HepG2 (cell line): Measurements from ENCODE around the gene SCYGR4. TPM values are rescaled to one million over a fixed set of nuclear protein-coding genes. Genes with fewer than 3 reads are reported as not detected.

Source experiments
- ATAC-seq: fragments of 200-7000 bp; cut with Tn5 transposase; 3 replicates; pipeline ENCODE4 v1.9.1; 2020; ENCODE audit warnings: mild to moderate bottlenecking, moderate library complexity
- BruUV-seq: library from RNA; stranded (reverse); fragments of 400-500 nt; replicated peaks from 2 replicates; lab custom pipeline; 2021; lab: Mats Ljungman, UMichigan
- CTCF ChIA-PET: fragments of 300-600 bp; formaldehyde crosslinking; extraction: SDS; loops from one replicate; lab custom pipeline; 2021; ENCODE audit warnings: low total read pairs, inconsistent platforms, low intra/inter-chr PET ratio; lab: Yijun Ruan, JAX
- POLR2A ChIA-PET: fragments of 350-600 bp; sonication (Branson Sonifier 250); formaldehyde crosslinking; loops from one replicate; lab custom pipeline; 2020; ENCODE audit warnings: antibody characterized with exemption, inconsistent platforms; lab: Yijun Ruan, JAX
- DNase-seq: peaks from one replicate; pipeline ENCODE4 v3.0.0-alpha.2; 2015; ENCODE audit warnings: low spot score
- FAIRE-seq: peaks from 3 replicates; lab custom pipeline; 2011; peaks lifted over from hg19 to GRCh38; lab: Jason Lieb, UNC
- H2AFZ ChIP-seq: one replicate; pipeline ENCODE4 v1.6.1; 2011; ENCODE audit warnings: low read length, inconsistent platforms
- H3K27ac ChIP-seq: fragments of 300-600 bp; 3 replicates; pipeline ENCODE4 v1.8.0; 2011; ENCODE audit warnings: mixed run types, mild to moderate bottlenecking, mixed read lengths, low read length, inconsistent platforms; ENCODE audit not compliant: insufficient read depth; ENCODE audit errors: extremely low read length
- H3K27me3 ChIP-seq, 2 experiments: fragments of 200-600 bp in 1 of 2; 2 replicates in 1 of 2; 3 replicates in 1 of 2; pipeline versions ENCODE4 v1.6.0 to v1.8.0; 2011; ENCODE audit warnings: low read length in 2 of 2, mild to moderate bottlenecking in 2 of 2, moderate library complexity in 2 of 2, inconsistent platforms in 1 of 2; ENCODE audit not compliant: insufficient read depth in 2 of 2, control insufficient read depth in 1 of 2
- H3K36me3 ChIP-seq, 2 experiments: fragments of 200-600 bp in 1 of 2; replicated peaks in 1 of 2; 2 replicates in 1 of 2; 3 replicates in 1 of 2; pipeline versions ENCODE4 v1.5.1 to v1.8.0; 2011; ENCODE audit warnings: low read length in 2 of 2, inconsistent platforms in 1 of 2; ENCODE audit not compliant: insufficient read depth in 2 of 2, control insufficient read depth in 1 of 2
- H3K4me1 ChIP-seq: 2 replicates; pipeline ENCODE4 v1.5.1; 2012; ENCODE audit warnings: low read length, inconsistent platforms; ENCODE audit not compliant: insufficient read depth
- H3K4me2 ChIP-seq: 2 replicates; pipeline ENCODE4 v1.6.0; 2011; ENCODE audit warnings: low read depth, low read length, inconsistent platforms
- H3K4me3 ChIP-seq, 3 experiments: fragments of 200-600 bp in 1 of 3; sonication (generic), shearing (Covaris generic) in 1 of 3; replicated peaks in 1 of 3; 2 replicates each; pipeline ENCODE4 v1.5.1; 2011 to 2016; ENCODE audit warnings: low read length in 3 of 3, inconsistent platforms in 2 of 3, low read depth in 2 of 3, mild to moderate bottlenecking in 2 of 3, control low read depth in 1 of 3, mixed read lengths in 1 of 3; ENCODE audit not compliant: insufficient read depth in 1 of 3
- H3K79me2 ChIP-seq: one replicate; pipeline ENCODE4 v1.6.1; 2011; ENCODE audit warnings: low read length, inconsistent platforms; ENCODE audit not compliant: insufficient read depth
- H3K9ac ChIP-seq: 2 replicates; pipeline ENCODE4 v1.6.0; 2011; ENCODE audit warnings: mild to moderate bottlenecking, low read depth, low read length, inconsistent platforms; ENCODE audit not compliant: insufficient read depth
- H3K9me3 ChIP-seq: 2 replicates; pipeline ENCODE4 v1.5.1; 2012; ENCODE audit warnings: mild to moderate bottlenecking, low read length
- H4K20me1 ChIP-seq: 2 replicates; pipeline ENCODE4 v1.6.0; 2011; ENCODE audit warnings: inconsistent platforms, mild to moderate bottlenecking, low read length, moderate library complexity; ENCODE audit not compliant: insufficient read depth
- HMGXB4 ChIP-seq, 2 experiments: sonication (generic) in 1 of 2; formaldehyde crosslinking in 1 of 2; IDR thresholded peaks; 2 replicates each; pipeline versions ENCODE4 v1.4.0 to v1.6.1; 2018 to 2020; ENCODE audit warnings: missing genetic modification reagents in 2 of 2, borderline replicate concordance in 1 of 2, low read depth in 1 of 2, mild to moderate bottlenecking in 1 of 2, missing biosample characterization in 1 of 2
- MTA1 ChIP-seq: sonication (generic); formaldehyde crosslinking; IDR thresholded peaks from 2 replicates; pipeline ENCODE4 v1.4.0; 2020; ENCODE audit warnings: missing genetic modification reagents, mild to moderate bottlenecking, borderline replicate concordance
- NAIF1 ChIP-seq: sonication (generic); formaldehyde crosslinking; IDR thresholded peaks from 2 replicates; pipeline ENCODE4 v1.5.0; 2020; ENCODE audit warnings: mild to moderate bottlenecking, missing genetic modification reagents, borderline replicate concordance
- SAFB2 ChIP-seq: sonication (generic); formaldehyde crosslinking; IDR thresholded peaks from 2 replicates; pipeline ENCODE4 v1.5.1; 2020; ENCODE audit warnings: missing genetic modification reagents, low read depth, mild to moderate bottlenecking, borderline replicate concordance
- SKIL ChIP-seq: sonication (generic); formaldehyde crosslinking; IDR thresholded peaks from 2 replicates; pipeline ENCODE4 v1.8.0; 2022; ENCODE audit warnings: missing genetic modification reagents, mild to moderate bottlenecking, moderate library complexity, borderline replicate concordance
- TGIF2 ChIP-seq: IDR thresholded peaks from 2 replicates; pipeline ENCODE4 v1.6.1; 2016; ENCODE audit warnings: control low read depth, missing compliant biosample characterization
- ZBTB8A ChIP-seq: sonication (generic); formaldehyde crosslinking; IDR thresholded peaks from 2 replicates; pipeline ENCODE4 v1.4.0; 2020; ENCODE audit warnings: mild to moderate bottlenecking, low read depth, missing genetic modification reagents, borderline replicate concordance
- ZNF652 ChIP-seq: IDR thresholded peaks from 2 replicates; pipeline ENCODE4 v1.6.1; 2016; ENCODE audit warnings: low read depth, borderline replicate concordance
- WGBS: methylation state at CpG from one replicate; pipeline ENCODE4 v1.1.6; 2017; ENCODE audit warnings: low lambda C conversion rate; 5-methylcytosine and 5-hydroxymethylcytosine counted together
- in situ Hi-C: cut with HindIII; loops from 2 replicates; pipeline ENCODE4 v1.10.0; 2017; ENCODE audit warnings: low pct_unique_long_range_greater_than_20kb; ENCODE audit not compliant: extremely low pct_ligation_motif_present
- intact Hi-C: fragments of 100-400 bp; cut with micrococcal nuclease; formaldehyde crosslinking; loops from one replicate; pipeline ENCODE4 v1.10.0; 2022; ENCODE audit not compliant: unreplicated experiment
- polyA plus RNA-seq, 8 experiments: library from polyadenylated mRNA; depleted of rRNA in 3 of 8; stranded (reverse) in 7 of 8; unstranded in 1 of 8; fragments of >200 nt; fragmentation: Illumina TruSeq in 4 of 8; extraction: Trizol in 4 of 8; gene quantifications; 2 replicates each; pipeline versions ENCODE4 v1.2.1 to v1.2.3, GENCODE V29; 2011 to 2016; ENCODE audit warnings: low read depth in 4 of 8, missing spikeins in 1 of 8, mixed read lengths in 1 of 8; ENCODE audit not compliant: insufficient read depth in 1 of 8
- total RNA-seq, 5 experiments: library from RNA; depleted of rRNA; stranded (reverse); fragments of >200 nt; fragmentation: Illumina TruSeq; extraction: Trizol; gene quantifications; 2 replicates each; pipeline ENCODE4 v1.2.3, GENCODE V29; 2016; ENCODE audit warnings: low read depth in 1 of 5

The SCYGR4 gene
- total and polyA plus RNA-seq, 2 of the 13 experiments (the other 11 are each of a cell fraction or from before 2014, with no cell fraction given), result not detected

- intact Hi-C loops (no loop called here), in situ Hi-C loops (no loop called here)
These were observed 8.5 kb upstream of the SCYGR4 start for GRCh38 chr2:227608561-227609338.

More at GRCh38 chr2:227608561-227609338, 8.5 kb upstream of the SCYGR4 start:
- Histone ChIP-seq H3K4me1 (no peaks in the 10 kb centered on the region), H4K20me1 (no peaks in the 10 kb centered on the region), H3K9me3 (no peaks in the 10 kb centered on the region), H3K27me3 (no peaks in the 10 kb centered on the region), H3K4me3 (no peak overlapping the region), H3K79me2 (no peaks in the 10 kb centered on the region), H3K27ac (no peak overlapping the region)
- no peak for FAIRE-seq
- POLR2A ChIA-PET, result no interaction called here
- no peak; the same call in 2 of the 3 replicates for ATAC-seq
- BruUV-seq, result no TSS peak
- peak; percentile 27; the same call in 1 of the 2 replicates for TF ChIP-seq MTA1 (CRISPR knock-in tag)
- TF ChIP-seq SAFB2 (CRISPR knock-in tag), result no peak
- TF ChIP-seq TGIF2 (CRISPR knock-in tag), result no peak
- TF ChIP-seq ZNF652 (CRISPR knock-in tag), result no peak
- TF ChIP-seq SKIL (CRISPR knock-in tag), result no peak
- TF ChIP-seq HMGXB4 (CRISPR knock-in tag; IDR thresholded peaks at IDR 0.05; ENCODE audit: borderline replicate concordance in 1 of 2, low read depth in 1 of 2), result no peak
- TF ChIP-seq NAIF1 (CRISPR knock-in tag), result no peak
- no peak for TF ChIP-seq ZBTB8A (CRISPR knock-in tag)
- TF ChIP-seq, all 625 proteins: peak for 1
- no peak overlapping the region for H3K4me2 ChIP-seq
- no peak overlapping the region for H2AFZ ChIP-seq
- no peak overlapping the region for H3K9ac ChIP-seq
- DNase-seq, result no peak
- CTCF ChIA-PET, result no interaction called here
- H3K36me3 ChIP-seq, result no peaks in the 10 kb centered on the region
- WGBS, result 70% methylated on average over 16 of the region's 16 CpGs
